Embryonic facial prominence (tissue), 1 donor: ENCODE measurements around the gene VAV2.

ENCODE experiments used
- DNase-seq: peaks from one replicate; pipeline ENCODE4 v3.0.0-alpha.2; 2016; ENCODE audit errors: extremely low spot score

The VAV2 gene

GRCh38 chr9:133991964-133992779, at the start of gene VAV2:
VAV2 (minus strand) TSS chr9:133992324; CDS start chr9:133992278, 46 bp downstream.
- DNase-seq: no peak

GRCh38 chr9:134041649-134041962, 49.5 kb upstream of the VAV2 start:
- DNase-seq: no peak

- DNase-seq: no peak
Measured at GRCh38 chr9:134040781-134041648, 48.9 kb upstream of the VAV2 start.

GRCh38 chr9:134040176-134040565, 48.0 kb upstream of the VAV2 start:
- DNase-seq: no peak

- no peak for DNase-seq
Measured at GRCh38 chr9:134039386-134040175, 47.5 kb upstream of the VAV2 start.

- no peak for DNase-seq
Measured at GRCh38 chr9:134037641-134038040, 45.5 kb upstream of the VAV2 start.

GRCh38 chr9:134036130-134036529, 44.0 kb upstream of the VAV2 start:
- no peak for DNase-seq

GRCh38 chr9:134035041-134036039, 43.2 kb upstream of the VAV2 start:
- DNase-seq: no peak

GRCh38 chr9:134034215-134035040, 42.3 kb upstream of the VAV2 start:
- no peak for DNase-seq

- DNase-seq: no peak
Measured at GRCh38 chr9:134033516-134034214, 41.5 kb upstream of the VAV2 start.

- DNase-seq: no peak
Measured at GRCh38 chr9:134032456-134033222, 40.5 kb upstream of the VAV2 start.

GRCh38 chr9:134031783-134032182, 39.7 kb upstream of the VAV2 start:
- DNase-seq: no peak

GRCh38 chr9:134030821-134031470, 38.8 kb upstream of the VAV2 start:
- DNase-seq: no peak

- no peak for DNase-seq
Measured at GRCh38 chr9:134029248-134030226, 37.4 kb upstream of the VAV2 start.

- no peak for DNase-seq
Measured at GRCh38 chr9:134028575-134029247, 36.6 kb upstream of the VAV2 start.

GRCh38 chr9:134028076-134028475, 36.0 kb upstream of the VAV2 start:
- no peak for DNase-seq
